ENCODE results near the gene SLC13A2.

- TF ChIP-seq CTCF (conservative IDR thresholded peaks at IDR 0.05; ENCODE audit: low read depth, low read length) = no peak
- no peak for TF ChIP-seq EZH2 (IDR thresholded peaks at IDR 0.05; ENCODE audit: borderline replicate concordance, low read depth, low read length, poor library complexity, severe bottlenecking)
These were observed 2.8 kb downstream of the SLC13A2 start for GRCh38 chr17:28476076-28476865.

All from A673 (cell line).